HG03558 (cell line): Measurements from ENCODE around the gene EMID1.
"Not testable (repeated sequence)": the region's sequence is repeated elsewhere in the genome, so short reads cannot be mapped to it uniquely, and the experiment has no call there.

Source experiments
- ATAC-seq: cut with Tn5 transposase; IDR thresholded peaks from one replicate; pipeline ENCODE4 v1.9.1; 2021; ENCODE audit warnings: moderate number of reproducible peaks; ENCODE audit not compliant: unreplicated experiment; ENCODE audit errors: extremely low read depth

Gene EMID1

GRCh38 chr22:29208879-29209623 lies 3.4 kb downstream of the EMID1 start:
- no peak for ATAC-seq

GRCh38 chr22:29209624-29209929 lies 3.9 kb downstream of the EMID1 start:
- no peak for ATAC-seq

GRCh38 chr22:29211066-29211465 lies 5.4 kb downstream of the EMID1 start:
- ATAC-seq = no peak

- ATAC-seq = no peak
Observed at GRCh38 chr22:29211466-29211865, 5.8 kb downstream of the EMID1 start.

DNA sequence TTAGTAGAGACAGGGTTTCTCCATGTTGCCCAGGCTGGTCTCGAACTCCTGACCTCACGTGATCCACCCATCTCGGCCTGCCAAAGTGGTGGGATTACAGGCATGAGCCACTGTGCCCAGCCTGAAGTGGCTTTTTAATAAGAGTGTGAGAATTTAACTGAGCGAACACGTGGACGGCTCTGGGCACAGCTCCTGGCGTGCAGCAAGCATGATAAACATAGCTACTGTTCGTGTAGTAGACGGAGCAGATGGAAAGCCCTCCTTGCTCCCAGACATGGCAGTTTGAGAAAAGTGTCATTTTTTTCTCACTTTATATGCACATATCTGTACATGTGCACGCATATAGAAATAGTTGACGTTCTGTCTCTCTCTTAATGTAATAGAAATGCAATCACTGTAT lies 7.0 kb downstream of the EMID1 start:
- ATAC-seq = no peak

GRCh38 chr22:29213493-29213892 lies 7.8 kb downstream of the EMID1 start:
- ATAC-seq = no peak

GRCh38 chr22:29214232-29214631 lies 8.5 kb downstream of the EMID1 start:
- ATAC-seq = no peak

GRCh38 chr22:29215012-29215860 lies 9.5 kb downstream of the EMID1 start:
- no peak for ATAC-seq

- ATAC-seq = no peak
Observed at GRCh38 chr22:29216011-29216872, 10.5 kb downstream of the EMID1 start.

- ATAC-seq = no peak
Observed at GRCh38 chr22:29216873-29217666, 11.4 kb downstream of the EMID1 start.

GRCh38 chr22:29217827-29218757 lies 12.4 kb downstream of the EMID1 start:
- ATAC-seq = no peak

DNA sequence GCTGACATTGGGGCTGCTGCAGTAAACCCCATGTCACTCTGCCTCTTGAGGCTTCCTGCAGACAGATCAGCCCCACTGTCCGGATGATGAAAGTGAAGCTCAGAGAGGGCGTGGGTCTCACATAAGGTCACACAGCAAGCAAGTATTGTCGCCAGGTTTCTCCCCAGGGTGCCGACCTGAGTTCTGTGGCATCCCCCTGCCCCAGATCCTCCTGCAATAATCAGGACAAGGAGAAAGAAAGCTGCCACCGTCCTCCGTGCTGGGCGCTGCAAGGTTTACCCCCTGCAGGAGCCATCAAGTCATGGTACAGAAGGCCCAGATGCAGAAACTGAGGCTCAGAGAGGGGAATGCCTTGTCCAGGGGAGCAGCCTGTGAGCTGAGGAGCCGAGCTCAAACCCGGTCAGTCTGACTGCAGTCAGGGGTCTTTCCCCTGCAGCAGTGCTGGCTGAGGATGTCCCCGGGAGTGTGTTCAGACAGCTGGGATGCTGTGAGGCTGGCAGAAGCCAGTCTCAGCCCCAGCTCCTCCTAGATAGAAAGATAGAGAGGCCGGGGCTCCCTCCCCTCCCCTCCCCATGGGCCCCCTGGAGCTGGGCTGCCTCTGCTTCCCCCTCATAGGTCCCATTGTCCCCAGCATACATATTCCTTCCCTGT lies 13.2 kb downstream of the EMID1 start:
- ATAC-seq = no peak

DNA sequence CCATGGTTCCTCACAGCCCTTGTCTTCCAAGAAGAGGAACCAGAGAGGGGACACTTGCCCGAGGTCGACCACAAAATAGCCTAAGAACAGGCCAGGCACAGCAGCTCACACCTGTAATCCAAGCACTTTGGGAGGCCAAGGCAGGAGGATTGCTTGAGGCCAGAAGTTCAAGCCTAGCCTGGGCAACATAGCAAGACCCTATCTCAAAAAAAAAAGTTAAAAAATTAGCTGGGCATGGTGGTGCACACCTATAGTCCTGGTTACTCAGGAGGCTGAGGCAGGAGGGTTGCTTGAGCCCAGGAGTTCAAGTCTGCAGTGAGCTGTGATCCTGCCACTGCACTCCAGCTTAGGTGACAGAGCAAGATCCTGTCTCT lies 13.7 kb downstream of the EMID1 start:
- not testable (repeated sequence) for ATAC-seq

- no peak for ATAC-seq
Observed at GRCh38 chr22:29219881-29220670, 14.4 kb downstream of the EMID1 start.

GRCh38 chr22:29224121-29224858 lies 18.6 kb downstream of the EMID1 start:
- no peak for ATAC-seq

DNA sequence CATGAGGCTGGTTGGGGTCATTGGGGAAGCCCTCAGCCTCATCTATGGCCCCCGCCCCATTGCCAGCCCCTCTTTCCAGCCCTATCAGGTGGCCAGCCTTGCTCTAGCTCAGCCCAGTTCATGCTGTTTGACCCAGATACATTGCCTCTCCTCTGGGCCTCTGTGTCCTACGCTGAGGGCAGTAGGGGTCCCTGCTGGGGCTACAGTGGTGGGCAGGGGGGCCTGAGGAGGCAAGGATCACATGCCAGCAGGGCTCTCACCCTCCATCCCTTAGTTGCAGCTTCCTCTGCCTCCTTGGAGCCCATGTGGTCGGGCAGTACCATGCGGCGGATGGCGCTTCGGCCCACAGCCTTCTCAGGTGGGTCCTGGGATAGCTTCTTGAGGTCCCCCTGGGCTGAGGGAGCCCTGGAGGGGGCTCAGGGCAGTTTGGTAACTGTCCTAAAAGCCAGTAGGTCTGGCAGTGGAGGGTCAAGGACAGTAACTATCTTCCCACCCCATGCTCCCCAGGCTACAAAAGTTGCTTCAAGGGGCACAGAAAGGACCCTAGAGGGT lies 19.2 kb downstream of the EMID1 start:
- ATAC-seq = no peak
